Cardiac muscle cell (in vitro differentiated cells and primary cell): ENCODE results near the gene USO1. TPM values are rescaled to one million over a fixed set of nuclear protein-coding genes. Genes with fewer than 3 reads are reported as not detected.
"Not testable (repeated sequence)": the region's sequence is repeated elsewhere in the genome, so short reads cannot be mapped to it uniquely, and the experiment has no call there.

Experiments used
- DNase-seq, 2 donors: peaks; one replicate each; pipeline versions ENCODE4 v3.0.0 to v3.0.0-alpha.2; 2010 to 2017; ENCODE audit warnings: low read depth in 1 of 2, low spot score in 1 of 2
- H3K27ac ChIP-seq: fragments of 200-600 bp; sonication (generic); 2 replicates; pipeline ENCODE4 v1.5.1; 2016
- H3K27me3 ChIP-seq: fragments of 200-600 bp; sonication (generic); 2 replicates; pipeline ENCODE4 v1.6.0; 2016; ENCODE audit warnings: control low read depth
- H3K36me3 ChIP-seq: fragments of 200-600 bp; sonication (generic); 2 replicates; pipeline ENCODE4 v1.5.1; 2016; ENCODE audit warnings: control low read depth
- H3K4me1 ChIP-seq: fragments of 200-600 bp; sonication (generic); 2 replicates; pipeline ENCODE4 v1.8.1; 2017; ENCODE audit warnings: low read depth, mild to moderate bottlenecking, mixed run types
- H3K4me3 ChIP-seq: fragments of 200-600 bp; sonication (generic); 2 replicates; pipeline ENCODE4 v1.5.1; 2016; ENCODE audit warnings: mild to moderate bottlenecking
- H3K9me3 ChIP-seq: fragments of 200-600 bp; sonication (generic); 2 replicates; pipeline ENCODE4 v1.5.1; 2017; ENCODE audit warnings: low read depth, mild to moderate bottlenecking, control low read depth
- polyA plus RNA-seq: library from polyadenylated mRNA; unstranded; fragments of >200 nt; fragmentation: Nextera tagmentation; extraction: Ambion mirVana; gene quantifications from 2 replicates; pipeline ENCODE4 v1.2.1, GENCODE V29; 2016
- total RNA-seq: library from RNA; depleted of rRNA; stranded (reverse); fragments of >200 nt; gene quantifications from 2 replicates; pipeline ENCODE4 v1.2.3, GENCODE V29; 2016
- TF ChIP-seq, protein P1 (sequence below): IDR thresholded peaks from 2 replicates; pipeline ENCODE4 v1.5.1; 2012; ENCODE audit warnings: low read depth, mild to moderate bottlenecking, low read length

Gene USO1
- total and polyA plus RNA-seq, 2 experiments from 2014 or later = 45.1 to 50.5 TPM

DNA sequence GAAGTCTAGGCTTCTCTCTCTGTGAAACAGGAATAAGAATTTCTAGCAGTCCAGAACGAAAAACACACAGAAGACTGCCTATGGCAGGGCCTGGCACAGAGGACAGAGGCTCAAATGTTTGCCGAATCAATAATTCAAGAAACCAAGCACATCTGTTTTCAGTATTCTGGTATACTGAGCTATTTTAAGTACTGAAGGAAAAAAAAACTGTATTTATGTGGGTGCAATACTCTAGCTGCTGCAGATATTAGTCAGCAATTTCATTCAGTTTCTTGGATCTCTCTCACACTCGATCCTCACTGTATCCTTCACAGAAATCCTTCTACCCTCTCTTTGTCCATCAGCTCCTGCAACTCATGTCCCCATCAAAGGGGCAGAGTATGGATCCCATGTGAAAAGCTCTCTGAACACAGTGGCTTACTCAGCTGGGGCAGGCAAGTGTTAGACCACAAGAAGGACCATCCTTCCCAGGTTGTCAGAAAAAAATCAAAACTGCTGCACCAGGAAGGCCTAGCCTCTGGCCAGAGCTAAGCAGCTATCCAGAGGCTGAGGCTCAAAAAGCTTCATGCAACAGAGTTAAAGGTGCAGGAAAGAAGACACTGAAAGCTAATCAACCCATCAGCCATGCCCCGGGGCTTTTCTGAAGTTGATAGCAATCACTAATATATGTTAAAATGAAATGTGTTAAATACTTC is 9.1 kb upstream of the USO1 start:
- Histone ChIP-seq H3K4me1 (no peaks in the 10 kb centered on the region), H3K27me3 (no peaks in the 10 kb centered on the region), H3K9me3 (no peaks in the 10 kb centered on the region), H3K36me3 (peaks cover 4% of the 10 kb centered on the region), H3K4me3 (no peak overlapping the region), H3K27ac (no peak overlapping the region)
- DNase-seq = no peak
- TF ChIP-seq, protein P1, sequence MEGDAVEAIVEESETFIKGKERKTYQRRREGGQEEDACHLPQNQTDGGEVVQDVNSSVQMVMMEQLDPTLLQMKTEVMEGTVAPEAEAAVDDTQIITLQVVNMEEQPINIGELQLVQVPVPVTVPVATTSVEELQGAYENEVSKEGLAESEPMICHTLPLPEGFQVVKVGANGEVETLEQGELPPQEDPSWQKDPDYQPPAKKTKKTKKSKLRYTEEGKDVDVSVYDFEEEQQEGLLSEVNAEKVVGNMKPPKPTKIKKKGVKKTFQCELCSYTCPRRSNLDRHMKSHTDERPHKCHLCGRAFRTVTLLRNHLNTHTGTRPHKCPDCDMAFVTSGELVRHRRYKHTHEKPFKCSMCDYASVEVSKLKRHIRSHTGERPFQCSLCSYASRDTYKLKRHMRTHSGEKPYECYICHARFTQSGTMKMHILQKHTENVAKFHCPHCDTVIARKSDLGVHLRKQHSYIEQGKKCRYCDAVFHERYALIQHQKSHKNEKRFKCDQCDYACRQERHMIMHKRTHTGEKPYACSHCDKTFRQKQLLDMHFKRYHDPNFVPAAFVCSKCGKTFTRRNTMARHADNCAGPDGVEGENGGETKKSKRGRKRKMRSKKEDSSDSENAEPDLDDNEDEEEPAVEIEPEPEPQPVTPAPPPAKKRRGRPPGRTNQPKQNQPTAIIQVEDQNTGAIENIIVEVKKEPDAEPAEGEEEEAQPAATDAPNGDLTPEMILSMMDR = no peak

DNA sequence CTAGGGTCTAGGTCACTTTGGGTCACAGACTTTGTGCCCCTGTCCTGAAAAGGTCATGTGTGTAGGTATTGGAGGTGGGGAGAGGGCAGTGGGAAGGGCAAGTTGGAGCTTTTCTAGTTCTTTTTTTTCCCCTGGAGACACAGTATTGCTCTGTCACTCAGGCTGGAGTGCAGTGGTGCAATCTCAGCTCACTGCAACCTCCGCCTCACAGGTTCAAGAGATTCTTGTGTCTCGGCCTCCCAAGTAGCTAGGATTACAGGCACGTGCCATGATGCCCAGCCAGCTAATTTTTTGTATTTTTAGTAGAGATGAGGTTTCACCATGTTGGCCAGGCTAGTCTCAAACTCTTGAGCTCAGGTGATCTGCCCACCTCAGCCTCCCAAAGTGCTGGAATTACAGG is 8.3 kb upstream of the USO1 start:
- H3K27me3 ChIP-seq, H3K4me1 ChIP-seq, H3K36me3 ChIP-seq, H3K27ac ChIP-seq, H3K9me3 ChIP-seq, DNase-seq, H3K4me3 ChIP-seq: not testable (repeated sequence)

DNA sequence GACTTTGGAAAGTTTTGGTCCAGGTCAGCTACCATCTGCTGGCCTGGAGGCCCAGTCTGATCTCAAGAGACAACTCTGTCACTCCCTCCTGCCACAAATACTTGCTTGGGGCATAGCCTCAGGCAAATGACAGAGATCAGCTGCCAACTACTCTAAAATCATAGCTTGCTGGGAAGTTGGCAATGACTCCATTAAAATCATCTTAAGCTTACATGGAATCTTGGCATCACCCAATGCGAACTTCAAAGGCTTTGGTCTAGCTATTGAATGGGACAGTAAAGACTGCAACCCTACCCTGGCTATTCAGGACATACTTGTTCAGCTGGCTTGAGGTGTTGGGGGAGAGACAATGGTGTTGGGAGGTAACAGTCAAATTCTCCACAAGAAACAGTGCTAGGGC is 7.0 kb upstream of the USO1 start:
- TF ChIP-seq, protein P1 = no peak
- peaks cover 4% of the 10 kb centered on the region for H3K36me3 ChIP-seq
- no peak overlapping the region for H3K4me3 ChIP-seq
- no peaks in the 10 kb centered on the region for H3K27me3 ChIP-seq
- H3K4me1 ChIP-seq = peaks cover 4% of the 10 kb centered on the region
- DNase-seq = no peak
- H3K27ac ChIP-seq = no peak overlapping the region
- H3K9me3 ChIP-seq = no peaks in the 10 kb centered on the region

DNA sequence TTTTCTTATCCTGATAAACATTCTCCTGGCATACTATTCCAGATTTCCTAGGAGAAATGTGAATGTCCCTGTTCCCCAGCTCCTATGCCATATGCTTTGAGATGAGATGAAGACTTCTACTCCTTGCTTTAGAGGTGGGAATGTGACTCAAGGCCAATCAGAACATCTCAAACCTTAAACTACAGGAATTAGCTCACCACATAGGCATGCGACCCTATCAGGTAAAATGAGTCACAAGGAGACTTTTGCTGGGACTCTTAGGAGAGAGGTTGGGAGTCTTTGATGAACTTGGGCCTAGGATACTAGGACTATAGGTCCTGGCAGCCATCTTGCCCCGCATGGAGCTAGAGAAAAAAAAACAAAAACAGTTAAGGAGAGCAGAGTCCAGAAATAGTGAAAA is 5.8 kb upstream of the USO1 start:
- Histone ChIP-seq H3K27me3 (no peaks in the 10 kb centered on the region), H3K36me3 (peaks cover 4% of the 10 kb centered on the region), H3K9me3 (no peaks in the 10 kb centered on the region), H3K4me3 (no peak overlapping the region), H3K4me1 (peaks cover 15% of the 10 kb centered on the region), H3K27ac (no peak overlapping the region)
- DNase-seq = no peak
- TF ChIP-seq, protein P1 = no peak

DNA sequence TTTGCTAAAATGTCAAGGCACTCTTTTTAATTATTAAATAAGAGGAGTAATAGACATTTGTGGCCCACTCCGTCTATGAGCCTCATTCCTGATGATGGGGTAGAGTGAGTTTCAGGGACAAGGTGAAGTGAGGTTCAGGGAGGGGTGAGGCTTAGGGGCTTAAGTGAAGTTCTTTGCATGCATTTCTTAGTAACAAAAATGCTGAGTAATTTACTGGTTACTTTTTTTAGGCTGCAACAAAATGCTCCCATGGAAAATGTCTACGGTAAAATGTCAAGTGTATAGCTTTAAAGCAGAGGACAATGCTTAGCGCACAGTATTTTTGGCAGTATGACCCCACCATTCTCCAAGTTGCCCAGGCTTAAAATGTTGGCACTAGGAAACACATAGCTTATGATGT is 2.0 kb upstream of the USO1 start:
- Histone ChIP-seq H3K27me3 (no peaks in the 10 kb centered on the region), H3K4me1 (peaks cover 27% of the 10 kb centered on the region), H3K36me3 (peaks cover 4% of the 10 kb centered on the region), H3K9me3 (no peaks in the 10 kb centered on the region), H3K27ac (no peak overlapping the region), H3K4me3 (peak overlapping the region; percentile 95)
- TF ChIP-seq, protein P1 = no peak
- DNase-seq = no peak

DNA sequence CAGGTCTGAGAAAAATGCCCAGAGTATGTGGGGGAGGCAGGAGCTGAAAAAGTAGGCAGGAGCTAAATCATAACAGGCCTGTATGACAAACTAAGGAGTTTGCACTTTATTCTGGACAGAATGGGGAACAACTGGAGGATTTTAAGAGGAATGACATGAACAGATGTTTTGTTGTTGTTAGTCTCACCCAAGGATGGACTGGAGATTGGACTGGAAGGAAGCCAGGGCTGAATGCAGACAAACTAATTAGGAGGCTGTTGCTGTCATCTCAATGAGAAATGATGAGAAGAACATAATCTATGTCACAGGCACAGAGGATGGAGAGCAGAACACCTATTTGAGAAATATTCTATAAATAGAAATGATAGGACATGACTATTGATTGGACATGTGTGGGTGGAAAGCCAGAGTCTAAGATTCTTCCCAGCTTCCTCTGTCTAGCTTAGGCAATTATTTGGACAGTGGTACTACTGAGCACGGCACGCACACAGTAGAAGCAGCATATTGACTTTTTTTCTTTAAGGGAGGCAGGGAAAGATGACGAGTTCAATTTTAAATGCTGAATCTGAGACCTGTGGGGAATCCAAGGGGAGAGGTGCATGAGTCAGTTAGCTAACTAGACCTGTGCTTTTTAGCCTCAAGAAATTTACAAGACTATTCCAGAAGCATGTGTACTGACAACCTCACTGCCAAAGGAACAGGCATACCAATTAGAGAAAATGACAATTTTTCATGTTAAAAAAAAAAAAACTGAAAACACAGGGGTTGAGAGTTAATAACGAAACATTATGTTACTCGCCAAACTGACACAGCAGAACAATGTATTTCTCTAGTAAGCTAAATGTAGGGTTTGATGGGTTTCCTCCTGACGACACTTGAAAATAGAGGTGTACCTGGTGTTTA is 963 bp upstream of the USO1 start:
- Histone ChIP-seq H3K4me3 (peak overlapping the region; percentile 95), H3K27me3 (no peaks in the 10 kb centered on the region), H3K27ac (peak overlapping the region; percentile 98), H3K9me3 (no peaks in the 10 kb centered on the region), H3K36me3 (peaks cover 4% of the 10 kb centered on the region), H3K4me1 (peaks cover 27% of the 10 kb centered on the region)
- TF ChIP-seq, protein P1 = no peak
- no peak for DNase-seq
